Activated CD8-positive, alpha-beta T cell treated with anti-CD3 and anti-CD28 coated beads, Interleukin-2, amount 10 ng/mL, durations not matched to agents 7 days and 5 days (primary cell): ENCODE results near the gene MICB. TPM values are rescaled to one million over a fixed set of nuclear protein-coding genes. Genes with fewer than 3 reads are reported as not detected.
"Not testable (repeated sequence)": the region's sequence is repeated elsewhere in the genome, so short reads cannot be mapped to it uniquely, and the experiment has no call there.

ENCODE experiments used
- ATAC-seq: fragments of 150-1000 bp; cut with Tn5 transposase; one replicate; pipeline ENCODE4 v1.10.0; 2021; ENCODE audit warnings: moderate library complexity
- CTCF ChIA-PET: fragments of 350-600 bp; sonication (Branson Sonifier 250); formaldehyde crosslinking; loops from one replicate; lab custom pipeline; 2021; ENCODE audit warnings: antibody characterized with exemption; lab: Charles Lee
- POLR2A ChIA-PET: fragments of 350-600 bp; sonication (Branson Sonifier 250); formaldehyde crosslinking; loops from one replicate; lab custom pipeline; 2021; ENCODE audit warnings: antibody characterized with exemption; lab: Charles Lee
- DNase-seq: peaks from one replicate; pipeline ENCODE4 v3.0.0-alpha.2; 2020
- H3K27ac Mint-ChIP-seq: one replicate; pipeline ENCODE4 v1.8.0; 2021; ENCODE audit warnings: mild to moderate bottlenecking, mixed read lengths
- H3K27me3 Mint-ChIP-seq: one replicate; pipeline ENCODE4 v1.8.0; 2021; ENCODE audit warnings: low read depth, mixed read lengths
- H3K36me3 Mint-ChIP-seq: one replicate; pipeline ENCODE4 v1.8.0; 2021; ENCODE audit warnings: low read depth, mixed read lengths
- H3K4me1 Mint-ChIP-seq: one replicate; pipeline ENCODE4 v1.8.0; 2021; ENCODE audit warnings: low read depth, mixed read lengths
- H3K4me3 Mint-ChIP-seq: one replicate; pipeline ENCODE4 v1.8.0; 2021; ENCODE audit warnings: mild to moderate bottlenecking, mixed read lengths
- H3K9me3 Mint-ChIP-seq: one replicate; pipeline ENCODE4 v1.8.0; 2022; ENCODE audit warnings: mixed read lengths; ENCODE audit not compliant: insufficient read depth
- total RNA-seq, 2 experiments: library from RNA; stranded (reverse); gene quantifications; one replicate each; pipeline ENCODE4 v1.2.3, GENCODE V29; 2021

The MICB gene
- total RNA-seq, 2 experiments from 2014 or later, result 49.0 TPM

- Mint-ChIP-seq H3K9me3 (no peaks in the 10 kb centered on the region), H3K27ac (peak within 1 kb of the TSS; percentile 90), H3K4me1 (peaks cover 53% of the 10 kb centered on the region), H3K27me3 (no peaks in the 10 kb centered on the region), H3K36me3 (peaks cover 24% of the 10 kb centered on the region), H3K4me3 (peak within 1 kb of the TSS; percentile 84)
- DNase-seq, result peak; percentile 92
- peak; percentile 66 for ATAC-seq
- ChIA-PET CTCF (interaction anchor here (0.5 to 16.9 kb wide), 16 partner anchors 17 to 289 kb away, joined by 3 to 676 read pairs (median 4); partner anchors contain the start of genes BAG6, GPANK1, HSPA1A and HSPA1L), POLR2A (interaction anchor here (0.5 to 6.3 kb wide), 12 partner anchors 8 to 106 kb away, joined by 3 to 62 read pairs (median 4); partner anchors contain the start of genes BAG6, LTB, NCR3 and TNF)
These were observed 48.5 kb downstream of the MICB start, which contains the start of gene ATP6V1G2 for GRCh38 chr6:31546339-31546957. ATP6V1G2 (minus strand) TSS chr6:31546608; CDS start chr6:31546559, 49 bp downstream.

- peak within 1 kb of the TSS; percentile 84 for H3K4me3 Mint-ChIP-seq
- ChIA-PET POLR2A (interaction anchor here (0.6 to 6.3 kb wide), 12 partner anchors 9 to 259 kb away, joined by 3 to 62 read pairs (median 4); partner anchors contain the start of genes BAG6, LTB, NCR3 and TNF), CTCF (interaction anchor here (0.6 to 16.9 kb wide), 14 partner anchors 9 to 283 kb away, joined by 3 to 676 read pairs (median 4); partner anchors contain the start of genes GPANK1, HSPA1A, HSPA1L and LST1)
- peak within 1 kb of the TSS; percentile 90 for H3K27ac Mint-ChIP-seq
- ATAC-seq (peak; percentile 89), DNase-seq (peak; percentile 96)
- peaks cover 22% of the 10 kb centered on the region for H3K36me3 Mint-ChIP-seq
- H3K27me3 Mint-ChIP-seq, result no peaks in the 10 kb centered on the region
- no peaks in the 10 kb centered on the region for H3K9me3 Mint-ChIP-seq
- H3K4me1 Mint-ChIP-seq, result peaks cover 56% of the 10 kb centered on the region
These were observed 49.2 kb downstream of the MICB start, which contains the start of gene NFKBIL1 for GRCh38 chr6:31546958-31547726. NFKBIL1 (plus strand) TSS chr6:31547608; CDS start chr6:31547695, 87 bp downstream.

GRCh38 chr6:31547727-31548543 is 50.0 kb downstream of the MICB start:
- POLR2A ChIA-PET, result interaction anchor here (0.6 to 6.3 kb wide), 6 partner anchors 11 to 53 kb away, joined by 3 to 62 read pairs (median 5); partner anchors contain the start of genes LTB and NCR3
- no peaks in the 10 kb centered on the region for H3K9me3 Mint-ChIP-seq
- H3K36me3 Mint-ChIP-seq, result peaks cover 19% of the 10 kb centered on the region
- CTCF ChIA-PET, result interaction anchor here (0.6 to 16.9 kb wide), 10 partner anchors 8 to 117 kb away, joined by 3 to 676 read pairs (median 4); partner anchors contain the start of genes GPANK1, LST1, LTA and LTB
- ATAC-seq (no peak), DNase-seq (no peak)
- peak overlapping the region; percentile 84 for H3K4me3 Mint-ChIP-seq
- H3K27ac Mint-ChIP-seq, result peak overlapping the region; percentile 90
- H3K27me3 Mint-ChIP-seq, result no peaks in the 10 kb centered on the region
- peaks cover 56% of the 10 kb centered on the region for H3K4me1 Mint-ChIP-seq

- Mint-ChIP-seq H3K9me3 (no peaks in the 10 kb centered on the region), H3K36me3 (peaks cover 23% of the 10 kb centered on the region), H3K27ac (peak overlapping the region; percentile 90), H3K27me3 (no peaks in the 10 kb centered on the region), H3K4me1 (peaks cover 51% of the 10 kb centered on the region), H3K4me3 (peak overlapping the region; percentile 84)
- ChIA-PET POLR2A (interaction anchor here (0.6 to 6.3 kb wide), 4 partner anchors 21 to 50 kb away, joined by 3 to 62 read pairs (median 10); partner anchors contain the start of genes LTB and NCR3), CTCF (interaction anchor here (0.9 to 16.9 kb wide), 6 partner anchors 12 to 116 kb away, joined by 3 to 676 read pairs (median 4); partner anchors contain the start of genes GPANK1, LST1, LTA and LTB)
- no peak for DNase-seq
- no peak for ATAC-seq
These were observed 50.6 kb downstream of the MICB start for GRCh38 chr6:31548544-31548873.

- CTCF ChIA-PET, result interaction anchor here (0.7 to 16.9 kb wide), 26 partner anchors 8 to 283 kb away, joined by 3 to 676 read pairs (median 4); partner anchors contain the start of genes ABHD16A, AIF1, DDX39B and HSPA1B
- ATAC-seq, H3K4me3 Mint-ChIP-seq, H3K27me3 Mint-ChIP-seq, H3K9me3 Mint-ChIP-seq: not testable (repeated sequence)
- POLR2A ChIA-PET, result interaction anchor here (0.6 to 6.3 kb wide), 17 partner anchors 8 to 644 kb away, joined by 3 to 62 read pairs (median 5); partner anchors contain the start of genes BAG6, DDX39B, LST1 and LTB
- Mint-ChIP-seq H3K27ac (peak overlapping the region; percentile 67), H3K36me3 (peaks cover 32% of the 10 kb centered on the region), H3K4me1 (peaks cover 54% of the 10 kb centered on the region)
- peak; percentile 76 for DNase-seq
These were observed 53.4 kb downstream of the MICB start for GRCh38 chr6:31551371-31551770.

GRCh38 chr6:31556307-31556706 is 58.4 kb downstream of the MICB start:
- Mint-ChIP-seq H3K36me3 (peaks cover 49% of the 10 kb centered on the region), H3K9me3 (no peaks in the 10 kb centered on the region), H3K4me1 (peaks cover 69% of the 10 kb centered on the region), H3K4me3 (peak overlapping the region; percentile 8), H3K27ac (peak overlapping the region; percentile 57), H3K27me3 (peaks cover 3% of the 10 kb centered on the region)
- no peak for DNase-seq
- CTCF ChIA-PET, result interaction anchor here (1.1 to 17.1 kb wide), 5 partner anchors 9 to 42 kb away, joined by 3 to 189 read pairs (median 5); partner anchors contain the start of genes LTB, NFKBIL1 and TNF
- no peak for ATAC-seq
- POLR2A ChIA-PET, result interaction anchor here (0.7 to 5.1 kb wide), 5 partner anchors 10 to 1288 kb away, joined by 3 to 55 read pairs (median 4); partner anchors contain the start of genes ATP6V1G2, DDX39B, LST1 and PSMB8

- CTCF ChIA-PET, result interaction anchor here (1.3 to 17.1 kb wide), 5 partner anchors 10 to 40 kb away, joined by 3 to 189 read pairs (median 6); partner anchors contain the start of genes LTA, LTB and TNF
- Mint-ChIP-seq H3K4me3 (no peak overlapping the region), H3K9me3 (no peaks in the 10 kb centered on the region), H3K36me3 (peaks cover 53% of the 10 kb centered on the region), H3K4me1 (peaks cover 68% of the 10 kb centered on the region), H3K27ac (peak overlapping the region; percentile 75), H3K27me3 (peaks cover 9% of the 10 kb centered on the region)
- ATAC-seq, result no peak
- DNase-seq, result no peak
- POLR2A ChIA-PET, result interaction anchor here (0.7 to 5.1 kb wide), 6 partner anchors 10 to 24 kb away, joined by 3 to 55 read pairs (median 8); partner anchors contain the start of genes DDX39B, LTA, LTB and TNF
These were observed 59.7 kb downstream of the MICB start for GRCh38 chr6:31557443-31558317.

- peaks cover 9% of the 10 kb centered on the region for H3K27me3 Mint-ChIP-seq
- POLR2A ChIA-PET, result interaction anchor here (1.0 to 5.1 kb wide), 6 partner anchors 10 to 35 kb away, joined by 3 to 55 read pairs (median 8); partner anchors contain the start of genes LTA, LTB, NCR3 and NFKBIL1
- ATAC-seq (no peak), DNase-seq (no peak)
- H3K9me3 Mint-ChIP-seq, result no peaks in the 10 kb centered on the region
- CTCF ChIA-PET, result interaction anchor here (1.2 to 17.1 kb wide), 5 partner anchors 10 to 40 kb away, joined by 4 to 189 read pairs (median 6); partner anchors contain the start of genes LTA, LTB, NFKBIL1 and TNF
- H3K4me1 Mint-ChIP-seq, result peaks cover 68% of the 10 kb centered on the region
- peak overlapping the region; percentile 65 for H3K4me3 Mint-ChIP-seq
- H3K27ac Mint-ChIP-seq, result peak overlapping the region; percentile 82
- peaks cover 51% of the 10 kb centered on the region for H3K36me3 Mint-ChIP-seq
These were observed 60.3 kb downstream of the MICB start for GRCh38 chr6:31558318-31558625.

GRCh38 chr6:31558631-31559500 is 60.9 kb downstream of the MICB start:
- Mint-ChIP-seq H3K4me3 (peak overlapping the region; percentile 65), H3K4me1 (peaks cover 69% of the 10 kb centered on the region), H3K27me3 (peaks cover 12% of the 10 kb centered on the region), H3K9me3 (no peaks in the 10 kb centered on the region), H3K36me3 (peaks cover 51% of the 10 kb centered on the region), H3K27ac (peak overlapping the region; percentile 82)
- ChIA-PET CTCF (interaction anchor here (1.2 to 17.1 kb wide), 11 partner anchors 8 to 56 kb away, joined by 4 to 189 read pairs (median 6); partner anchors contain the start of genes AIF1, LST1, LTA and LTB), POLR2A (interaction anchor here (1.0 to 5.1 kb wide), 8 partner anchors 8 to 34 kb away, joined by 3 to 55 read pairs (median 8); partner anchors contain the start of genes LTA, LTB, NCR3 and NFKBIL1)
- peak; percentile 69 for DNase-seq
- peak; percentile 61 for ATAC-seq
